ENCODE measurements around the gene DSN1.

The DSN1 gene

GRCh38 chr20:36754656-36755222 is 18.8 kb downstream of the DSN1 start:
- peaks cover 30% of the 10 kb centered on the region for H3K36me3 Mint-ChIP-seq (ENCODE audit: low read depth)
- no peaks in the 10 kb centered on the region for H3K9me3 Mint-ChIP-seq
- no peak overlapping the region for H3K27ac Mint-ChIP-seq
- no peaks in the 10 kb centered on the region for H3K27me3 Mint-ChIP-seq (ENCODE audit: low read depth)
- H3K4me1 Mint-ChIP-seq (ENCODE audit: low read depth): peaks cover 4% of the 10 kb centered on the region
- no peak overlapping the region for H3K4me3 Mint-ChIP-seq

GRCh38 chr20:36752582-36752981 is 21.0 kb downstream of the DSN1 start:
- Mint-ChIP-seq H3K4me1 (ENCODE audit: low read depth) (peaks cover 2% of the 10 kb centered on the region), H3K4me3 (no peak overlapping the region), H3K27ac (no peak overlapping the region), H3K9me3 (no peaks in the 10 kb centered on the region), H3K36me3 (ENCODE audit: low read depth) (peaks cover 27% of the 10 kb centered on the region), H3K27me3 (ENCODE audit: low read depth) (no peaks in the 10 kb centered on the region)

DNA sequence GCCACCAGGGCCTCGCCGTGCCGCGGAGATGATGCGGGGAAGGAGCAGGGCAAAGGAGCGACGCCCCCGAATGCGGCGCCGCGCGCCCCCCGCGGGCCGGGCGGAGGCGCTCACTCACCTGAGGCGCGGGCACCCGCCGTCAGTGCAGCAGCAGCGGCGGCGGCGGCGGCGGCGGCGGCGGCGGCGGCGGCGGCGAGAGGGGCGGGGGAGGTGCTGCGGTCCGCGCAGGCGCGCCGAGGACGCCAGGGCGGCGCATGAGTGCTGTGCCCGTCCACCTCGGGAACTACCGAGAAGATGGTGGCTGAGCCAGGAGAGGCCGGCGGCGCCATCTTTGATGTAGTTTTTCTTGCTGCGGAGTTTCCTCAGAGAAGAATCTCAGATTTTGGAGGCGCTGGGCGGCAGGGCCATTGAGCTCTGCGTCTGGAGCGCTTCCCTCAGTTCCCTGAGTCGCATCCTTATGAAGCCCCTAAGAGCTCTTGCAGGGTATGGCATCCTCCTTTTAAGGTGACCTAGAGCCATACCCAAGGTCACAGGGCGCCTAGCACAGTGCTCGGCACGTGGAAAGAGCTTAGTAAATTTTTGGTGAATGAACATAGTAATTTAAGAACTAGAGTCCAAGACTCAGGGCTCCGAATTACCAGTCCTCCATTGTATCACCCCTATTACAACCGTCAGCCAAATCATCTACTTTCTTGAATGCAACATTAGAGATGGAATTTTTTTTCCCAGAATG is 27.5 kb downstream of the DSN1 start, which contains the start of gene NDRG3:
NDRG3 (minus strand) TSS at position 164 of the 733 bp plus-strand sequence. CDS start 24,355 bp downstream, outside the sequence.
- Mint-ChIP-seq H3K36me3 (ENCODE audit: low read depth) (peaks cover 4% of the 10 kb centered on the region), H3K4me1 (ENCODE audit: low read depth) (peaks cover 20% of the 10 kb centered on the region), H3K9me3 (no peaks in the 10 kb centered on the region), H3K27ac (peak within 1 kb of the TSS; percentile 75), H3K4me3 (peak within 1 kb of the TSS; percentile 90), H3K27me3 (ENCODE audit: low read depth) (no peaks in the 10 kb centered on the region)

GRCh38 chr20:36745234-36745926 is 28.2 kb downstream of the DSN1 start:
- peaks cover 20% of the 10 kb centered on the region for H3K4me1 Mint-ChIP-seq (ENCODE audit: low read depth)
- H3K27me3 Mint-ChIP-seq (ENCODE audit: low read depth): no peaks in the 10 kb centered on the region
- H3K9me3 Mint-ChIP-seq: no peaks in the 10 kb centered on the region
- H3K4me3 Mint-ChIP-seq: peak overlapping the region; percentile 90
- H3K27ac Mint-ChIP-seq: peak overlapping the region; percentile 75
- H3K36me3 Mint-ChIP-seq (ENCODE audit: low read depth): no peaks in the 10 kb centered on the region

GRCh38 chr20:36744764-36745191 is 28.8 kb downstream of the DSN1 start:
- Mint-ChIP-seq H3K36me3 (ENCODE audit: low read depth) (no peaks in the 10 kb centered on the region), H3K27ac (no peak overlapping the region), H3K4me1 (ENCODE audit: low read depth) (peaks cover 20% of the 10 kb centered on the region), H3K4me3 (peak overlapping the region; percentile 90), H3K9me3 (no peaks in the 10 kb centered on the region), H3K27me3 (ENCODE audit: low read depth) (no peaks in the 10 kb centered on the region)

- H3K27ac Mint-ChIP-seq: peak overlapping the region; percentile 3
Observed at GRCh38 chr20:36744243-36744642, 29.3 kb downstream of the DSN1 start.

DNA sequence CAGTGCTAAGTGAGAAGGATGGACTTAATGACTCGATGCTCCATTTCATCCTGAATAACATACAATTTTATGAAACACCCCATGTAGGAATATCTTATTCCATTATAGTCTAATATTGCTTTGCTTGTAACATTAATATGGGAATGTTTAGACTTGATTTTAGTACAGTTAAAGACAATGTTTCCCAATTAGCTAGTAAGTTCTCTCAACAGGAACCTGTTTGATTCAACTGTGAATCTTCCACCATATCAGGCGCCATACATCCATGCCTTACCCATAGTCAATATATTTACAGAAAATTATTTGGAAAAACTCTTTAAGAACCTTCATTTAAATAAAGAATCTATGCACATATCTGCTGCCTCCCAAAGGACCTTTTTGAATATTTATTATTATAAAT is 31.0 kb downstream of the DSN1 start:
- no peaks in the 10 kb centered on the region for H3K9me3 Mint-ChIP-seq
- H3K27ac Mint-ChIP-seq: no peak overlapping the region
- no peaks in the 10 kb centered on the region for H3K36me3 Mint-ChIP-seq (ENCODE audit: low read depth)
- H3K4me1 Mint-ChIP-seq (ENCODE audit: low read depth): peaks cover 20% of the 10 kb centered on the region
- H3K27me3 Mint-ChIP-seq (ENCODE audit: low read depth): no peaks in the 10 kb centered on the region
- no peak overlapping the region for H3K4me3 Mint-ChIP-seq

More at GRCh38 chr20:36744243-36744642, 29.3 kb downstream of the DSN1 start:
- Mint-ChIP-seq H3K4me3 (peak overlapping the region; percentile 68), H3K36me3 (ENCODE audit: low read depth) (no peaks in the 10 kb centered on the region), H3K27me3 (ENCODE audit: low read depth) (no peaks in the 10 kb centered on the region), H3K4me1 (ENCODE audit: low read depth) (peaks cover 20% of the 10 kb centered on the region), H3K9me3 (no peaks in the 10 kb centered on the region)

- Mint-ChIP-seq H3K27me3 (ENCODE audit: low read depth) (no peaks in the 10 kb centered on the region), H3K27ac (no peak overlapping the region), H3K4me1 (ENCODE audit: low read depth) (peaks cover 15% of the 10 kb centered on the region), H3K4me3 (no peak overlapping the region), H3K9me3 (no peaks in the 10 kb centered on the region), H3K36me3 (ENCODE audit: low read depth) (no peaks in the 10 kb centered on the region)
Observed at GRCh38 chr20:36741072-36741471, 32.5 kb downstream of the DSN1 start.

DNA sequence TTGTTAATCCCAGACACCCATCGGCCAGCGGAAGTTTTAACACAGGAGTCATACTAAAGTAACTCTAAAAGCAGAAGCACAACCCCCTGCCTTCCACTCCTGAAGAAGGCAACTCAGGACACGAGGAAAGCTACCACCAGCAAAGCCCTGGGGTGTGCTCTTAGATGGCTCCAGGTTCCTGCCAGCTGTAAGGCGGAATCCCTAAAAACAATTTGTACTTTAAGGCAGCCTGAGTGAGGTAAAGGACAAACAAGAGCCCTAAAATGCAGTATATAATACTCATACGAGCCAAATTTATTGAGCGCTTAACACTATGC is 36.4 kb downstream of the DSN1 start:
- peaks cover 1% of the 10 kb centered on the region for H3K36me3 Mint-ChIP-seq (ENCODE audit: low read depth)
- H3K27ac Mint-ChIP-seq: no peak overlapping the region
- no peaks in the 10 kb centered on the region for H3K9me3 Mint-ChIP-seq
- peaks cover 20% of the 10 kb centered on the region for H3K4me1 Mint-ChIP-seq (ENCODE audit: low read depth)
- no peaks in the 10 kb centered on the region for H3K27me3 Mint-ChIP-seq (ENCODE audit: low read depth)
- no peak overlapping the region for H3K4me3 Mint-ChIP-seq

DNA sequence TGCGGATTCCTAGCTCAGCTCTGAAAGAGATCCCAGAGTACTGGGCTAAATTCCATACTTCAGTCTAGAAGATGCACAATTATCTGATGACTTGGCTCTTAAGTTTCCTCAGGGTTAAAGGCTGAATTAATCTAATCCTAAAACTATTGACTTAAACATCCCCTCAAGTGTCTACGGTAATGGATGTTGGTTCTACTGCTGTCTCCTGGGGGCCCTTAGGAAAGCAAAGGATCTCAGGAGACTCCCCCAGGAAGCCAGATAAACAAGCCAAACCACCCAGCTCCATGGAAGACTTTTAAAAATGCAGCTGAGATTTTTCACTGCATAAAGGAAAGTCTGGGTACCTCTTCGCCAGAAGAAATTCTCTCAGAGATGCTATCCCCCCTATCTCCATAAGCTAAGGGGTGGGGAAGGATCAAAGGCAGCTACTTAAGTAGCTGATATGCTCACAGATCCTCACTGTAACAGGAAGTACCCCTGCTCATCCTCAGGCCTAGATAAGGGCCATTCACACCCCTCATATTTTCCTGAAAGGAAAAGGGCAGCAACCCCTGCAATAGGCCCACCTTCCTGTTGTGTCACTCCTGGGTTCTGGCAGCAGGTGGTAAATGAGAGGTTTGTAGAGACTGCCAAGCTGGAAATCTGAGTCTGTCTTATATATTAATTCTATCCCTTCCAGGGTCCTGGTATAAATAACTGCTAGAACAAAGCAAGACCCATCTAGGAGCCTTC is 36.9 kb downstream of the DSN1 start:
- Mint-ChIP-seq H3K27me3 (ENCODE audit: low read depth) (no peaks in the 10 kb centered on the region), H3K4me3 (no peak overlapping the region), H3K4me1 (ENCODE audit: low read depth) (peaks cover 20% of the 10 kb centered on the region), H3K9me3 (no peaks in the 10 kb centered on the region), H3K36me3 (ENCODE audit: low read depth) (peaks cover 1% of the 10 kb centered on the region), H3K27ac (no peak overlapping the region)

DNA sequence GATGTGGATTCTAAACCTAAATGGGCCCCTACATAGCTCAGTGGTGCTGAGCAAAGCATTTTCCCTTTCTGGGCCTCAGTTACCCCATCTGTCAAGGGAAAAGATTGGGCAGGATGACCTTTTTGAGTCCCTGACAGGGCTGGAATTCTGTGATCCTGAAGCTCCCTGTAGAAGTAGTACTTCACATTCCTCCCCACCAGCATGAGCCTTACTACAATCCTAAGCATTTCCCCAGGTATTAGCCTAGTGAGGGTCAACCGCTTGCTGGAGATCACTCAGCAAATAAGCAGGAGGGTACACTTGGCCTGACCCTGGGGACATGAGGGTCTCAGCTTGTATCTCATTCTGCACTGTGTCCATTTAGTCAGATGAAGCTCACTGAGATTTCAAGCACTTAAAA is 41.1 kb downstream of the DSN1 start:
- peaks cover 27% of the 10 kb centered on the region for H3K4me1 Mint-ChIP-seq (ENCODE audit: low read depth)
- H3K36me3 Mint-ChIP-seq (ENCODE audit: low read depth): peaks cover 1% of the 10 kb centered on the region
- H3K9me3 Mint-ChIP-seq: no peaks in the 10 kb centered on the region
- no peak overlapping the region for H3K4me3 Mint-ChIP-seq
- H3K27ac Mint-ChIP-seq: no peak overlapping the region
- no peaks in the 10 kb centered on the region for H3K27me3 Mint-ChIP-seq (ENCODE audit: low read depth)

DNA sequence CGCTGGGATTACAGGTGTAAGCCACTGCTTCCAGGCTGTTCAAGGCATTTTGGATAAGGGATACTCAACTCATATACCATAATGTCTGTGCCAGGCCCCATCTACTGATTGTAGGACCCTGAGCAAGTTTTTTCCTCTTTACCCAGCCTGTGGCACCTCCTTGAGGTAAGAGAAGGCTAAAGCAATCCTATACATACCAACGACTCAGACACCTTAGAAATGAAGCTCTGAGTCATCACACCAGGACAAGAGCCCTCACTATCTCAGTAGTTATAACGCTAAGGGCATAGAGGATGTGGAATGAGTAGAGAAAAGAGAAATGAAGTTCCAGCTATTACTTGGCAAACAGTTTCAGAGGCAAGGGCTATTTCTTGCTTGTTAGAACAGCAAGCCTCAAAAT is 44.6 kb downstream of the DSN1 start:
- no peak overlapping the region for H3K4me3 Mint-ChIP-seq
- peaks cover 19% of the 10 kb centered on the region for H3K4me1 Mint-ChIP-seq (ENCODE audit: low read depth)
- no peaks in the 10 kb centered on the region for H3K36me3 Mint-ChIP-seq (ENCODE audit: low read depth)
- no peaks in the 10 kb centered on the region for H3K27me3 Mint-ChIP-seq (ENCODE audit: low read depth)
- H3K27ac Mint-ChIP-seq: no peak overlapping the region
- no peaks in the 10 kb centered on the region for H3K9me3 Mint-ChIP-seq

DNA sequence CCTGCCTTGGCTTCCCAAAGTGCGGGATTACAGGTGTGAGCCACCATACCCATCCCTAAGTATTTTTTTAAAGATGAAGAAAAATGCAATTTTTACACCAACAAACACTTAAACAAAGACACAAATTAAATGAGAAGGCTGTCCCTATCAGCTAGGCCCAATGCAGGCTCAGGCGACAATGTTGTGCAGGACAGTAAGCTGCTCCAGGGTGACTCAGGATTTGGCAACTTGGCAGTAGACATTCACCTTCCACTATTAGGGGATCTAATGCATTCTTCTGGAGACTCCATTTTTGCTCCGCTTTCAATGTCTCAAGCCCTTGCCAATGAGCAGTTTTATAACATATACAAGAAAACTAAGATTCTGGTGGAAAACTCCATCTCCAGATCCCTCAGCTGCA is 47.4 kb downstream of the DSN1 start:
- H3K27me3 Mint-ChIP-seq (ENCODE audit: low read depth): no peaks in the 10 kb centered on the region
- H3K4me3 Mint-ChIP-seq: no peak overlapping the region
- H3K9me3 Mint-ChIP-seq: no peaks in the 10 kb centered on the region
- H3K4me1 Mint-ChIP-seq (ENCODE audit: low read depth): peaks cover 9% of the 10 kb centered on the region
- no peak overlapping the region for H3K27ac Mint-ChIP-seq
- peaks cover 2% of the 10 kb centered on the region for H3K36me3 Mint-ChIP-seq (ENCODE audit: low read depth)

DNA sequence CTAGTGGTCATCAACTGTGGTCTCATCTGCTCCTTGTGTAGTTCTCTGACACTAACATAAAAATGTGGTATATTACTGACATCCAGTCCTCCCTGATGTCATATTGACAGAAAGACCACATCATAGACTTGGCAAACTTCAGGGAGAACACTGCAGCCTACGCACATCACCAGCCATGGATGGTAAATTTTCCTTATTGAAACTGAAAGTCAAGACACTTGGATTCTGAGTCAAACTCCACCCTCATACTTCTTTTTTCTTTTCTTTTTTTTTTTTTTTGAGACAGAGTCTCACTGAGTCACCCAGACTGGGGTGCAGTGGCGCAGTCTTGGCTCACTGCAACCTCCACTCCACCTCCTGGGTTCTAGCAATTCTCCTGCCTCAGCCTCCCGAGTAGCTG is 53.1 kb downstream of the DSN1 start:
- peaks cover 5% of the 10 kb centered on the region for H3K36me3 Mint-ChIP-seq (ENCODE audit: low read depth)
- H3K4me1 Mint-ChIP-seq (ENCODE audit: low read depth): peaks cover 8% of the 10 kb centered on the region
- peak overlapping the region; percentile 45 for H3K27ac Mint-ChIP-seq
- H3K9me3 Mint-ChIP-seq: no peaks in the 10 kb centered on the region
- H3K27me3 Mint-ChIP-seq (ENCODE audit: low read depth): no peaks in the 10 kb centered on the region
- H3K4me3 Mint-ChIP-seq: no peak overlapping the region
